ENCODE measurements around the gene PRAC1.

Gene PRAC1

DNA sequence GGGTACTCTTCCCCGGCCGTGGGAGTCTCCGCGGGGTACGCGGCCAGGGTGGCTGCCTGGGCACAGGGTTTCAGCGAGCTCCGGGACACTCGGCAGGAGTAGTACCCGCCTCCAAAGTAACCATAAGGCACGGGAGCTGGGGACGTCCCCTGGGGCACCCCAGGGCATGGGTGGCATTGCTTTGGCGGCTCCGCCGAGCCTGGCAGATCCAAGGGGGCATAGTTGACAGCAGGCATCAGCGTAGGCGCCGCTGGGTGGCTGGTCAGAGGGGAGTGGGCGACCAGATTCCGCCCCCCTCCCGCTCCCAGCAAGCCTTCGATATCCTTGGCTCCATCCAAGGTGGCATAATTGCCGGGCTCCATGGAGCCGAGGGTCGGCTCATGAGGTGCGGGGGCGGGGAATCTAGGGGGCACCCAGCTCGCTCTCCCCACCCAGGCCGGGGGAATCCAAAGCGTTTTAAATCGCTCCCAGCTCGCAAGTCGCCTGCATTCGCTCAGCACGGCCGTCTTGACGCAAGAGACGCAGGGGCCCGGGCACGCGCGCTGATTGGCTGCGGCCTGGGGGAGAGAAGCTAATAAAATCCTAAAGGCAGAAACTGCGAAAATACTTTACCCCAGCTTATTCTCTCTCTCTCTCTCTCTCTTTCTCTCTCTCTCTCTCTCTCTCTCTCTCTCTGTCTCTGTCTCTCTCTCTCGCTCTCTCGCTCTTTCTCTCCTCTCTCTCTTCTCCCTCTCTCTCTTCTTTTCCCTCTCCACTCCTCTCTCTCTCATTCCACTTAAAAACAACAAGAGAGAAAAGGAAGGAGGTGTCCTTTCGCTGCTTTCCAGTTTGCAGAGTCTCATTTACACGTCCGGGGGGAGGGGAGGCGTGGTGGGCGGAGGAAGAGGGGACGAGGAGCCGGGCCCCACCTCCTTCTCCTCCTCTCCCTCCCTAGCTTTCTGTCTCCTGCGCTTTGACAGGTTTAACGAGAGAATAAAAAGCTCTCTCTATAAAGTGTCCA is 6.2 kb upstream of the PRAC1 start, which contains the start of gene HOXB13:
HOXB13 (minus strand) TSS at position 519 of the 1,000 bp plus-strand sequence; CDS start at position 362, 157 bp downstream.
- H3K27ac ChIP-seq: peak within 1 kb of the TSS; percentile 100
- TF ChIP-seq, protein P1, sequence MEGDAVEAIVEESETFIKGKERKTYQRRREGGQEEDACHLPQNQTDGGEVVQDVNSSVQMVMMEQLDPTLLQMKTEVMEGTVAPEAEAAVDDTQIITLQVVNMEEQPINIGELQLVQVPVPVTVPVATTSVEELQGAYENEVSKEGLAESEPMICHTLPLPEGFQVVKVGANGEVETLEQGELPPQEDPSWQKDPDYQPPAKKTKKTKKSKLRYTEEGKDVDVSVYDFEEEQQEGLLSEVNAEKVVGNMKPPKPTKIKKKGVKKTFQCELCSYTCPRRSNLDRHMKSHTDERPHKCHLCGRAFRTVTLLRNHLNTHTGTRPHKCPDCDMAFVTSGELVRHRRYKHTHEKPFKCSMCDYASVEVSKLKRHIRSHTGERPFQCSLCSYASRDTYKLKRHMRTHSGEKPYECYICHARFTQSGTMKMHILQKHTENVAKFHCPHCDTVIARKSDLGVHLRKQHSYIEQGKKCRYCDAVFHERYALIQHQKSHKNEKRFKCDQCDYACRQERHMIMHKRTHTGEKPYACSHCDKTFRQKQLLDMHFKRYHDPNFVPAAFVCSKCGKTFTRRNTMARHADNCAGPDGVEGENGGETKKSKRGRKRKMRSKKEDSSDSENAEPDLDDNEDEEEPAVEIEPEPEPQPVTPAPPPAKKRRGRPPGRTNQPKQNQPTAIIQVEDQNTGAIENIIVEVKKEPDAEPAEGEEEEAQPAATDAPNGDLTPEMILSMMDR (conservative IDR thresholded peaks at IDR 0.05): no peak

DNA sequence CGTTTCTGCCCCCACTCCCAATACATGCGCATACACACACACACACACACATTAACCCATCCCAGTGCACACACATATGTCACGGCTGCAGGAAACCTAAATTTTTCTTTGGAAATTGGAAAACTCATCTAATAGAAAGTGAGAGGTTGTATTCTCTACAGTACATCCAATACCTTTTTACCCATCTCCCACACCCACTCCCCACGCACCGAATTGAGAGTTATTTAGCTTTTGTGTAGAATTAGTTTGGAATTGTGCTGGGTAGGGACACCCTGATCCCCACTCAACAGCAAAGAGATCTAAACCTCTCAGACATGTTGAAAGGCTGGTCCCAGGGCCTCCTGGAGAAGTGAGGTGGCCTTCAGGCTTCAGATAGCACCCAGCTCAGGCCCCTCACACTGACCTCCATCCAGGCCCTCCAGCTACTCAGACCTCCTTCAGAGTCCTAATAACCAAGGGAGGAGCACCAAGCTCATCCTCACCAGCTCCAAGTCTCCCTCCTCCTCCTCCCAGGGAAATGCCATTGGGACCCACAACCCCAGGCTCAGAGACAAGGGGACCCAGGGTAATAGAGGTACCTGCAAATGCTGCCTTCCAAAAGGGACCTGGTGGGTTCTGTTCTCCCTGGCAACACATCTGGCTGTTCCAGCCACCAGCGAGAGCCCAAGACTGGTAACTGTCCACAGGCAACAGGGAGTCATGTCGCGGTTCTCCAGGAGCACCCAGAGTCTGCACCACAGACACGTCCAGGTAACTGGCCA is 5.3 kb upstream of the PRAC1 start:
- peak overlapping the region; percentile 100 for H3K27ac ChIP-seq
- TF ChIP-seq, protein P1 (conservative IDR thresholded peaks at IDR 0.05): no peak

DNA sequence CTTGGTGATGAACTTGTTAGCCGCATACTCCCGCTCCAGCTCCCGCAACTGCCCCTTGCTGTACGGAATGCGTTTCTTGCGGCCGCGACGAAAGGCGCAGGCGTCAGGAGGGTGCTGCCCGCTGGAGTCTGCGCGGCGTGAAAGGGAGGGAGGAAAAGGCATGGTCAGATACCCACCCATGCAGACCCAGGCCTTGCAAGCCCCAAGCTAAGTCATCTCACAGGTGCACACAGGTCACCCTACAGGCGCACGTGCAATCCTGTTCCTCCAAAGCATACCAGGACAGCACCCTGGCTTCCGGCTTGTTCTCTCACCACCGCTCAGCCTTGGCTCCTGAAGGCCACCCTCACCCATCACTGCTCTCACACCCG is 4.6 kb upstream of the PRAC1 start:
- H3K27ac ChIP-seq: peak overlapping the region; percentile 100
- TF ChIP-seq, protein P1 (conservative IDR thresholded peaks at IDR 0.05): no peak

DNA sequence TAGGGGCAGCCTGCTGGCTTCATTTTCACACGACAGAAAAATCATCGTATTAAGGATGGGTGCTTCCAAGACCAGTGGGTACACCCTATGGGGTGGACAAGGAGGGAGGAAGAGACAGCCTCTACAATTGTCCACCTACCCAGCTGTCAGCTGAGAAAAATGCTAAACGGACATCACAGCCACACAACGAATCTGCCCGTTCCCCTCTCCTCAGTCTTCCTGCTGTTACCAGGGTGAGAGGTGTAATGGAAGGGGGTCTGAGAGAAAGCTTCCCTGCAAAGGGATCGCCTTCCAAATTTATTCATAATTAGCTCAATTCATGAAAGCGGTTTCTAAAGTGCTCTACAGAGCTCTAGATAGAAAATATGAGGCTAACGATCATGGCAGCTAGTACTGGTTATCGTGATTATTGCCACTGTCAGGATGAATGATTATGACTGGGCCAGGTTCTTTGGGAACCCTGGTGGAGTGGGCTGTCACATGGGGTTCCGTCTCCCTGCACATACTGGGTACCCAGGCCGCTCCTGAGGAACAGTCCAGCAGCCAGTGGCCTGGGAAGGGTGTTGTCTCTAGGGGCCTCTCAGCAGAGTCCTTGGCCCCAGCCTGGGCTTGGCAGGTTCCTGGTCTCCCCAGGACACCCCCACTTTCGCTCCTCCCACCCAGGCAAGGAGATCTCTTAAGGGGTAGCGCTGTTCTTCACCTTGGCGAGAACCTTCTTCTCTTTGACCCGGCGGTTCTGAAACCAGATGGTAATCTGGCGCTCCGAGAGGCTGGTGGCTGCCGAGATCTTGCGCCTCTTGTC is 4.0 kb upstream of the PRAC1 start:
- TF ChIP-seq, protein P1 (conservative IDR thresholded peaks at IDR 0.05): no peak
- H3K27ac ChIP-seq: peak overlapping the region; percentile 100

DNA sequence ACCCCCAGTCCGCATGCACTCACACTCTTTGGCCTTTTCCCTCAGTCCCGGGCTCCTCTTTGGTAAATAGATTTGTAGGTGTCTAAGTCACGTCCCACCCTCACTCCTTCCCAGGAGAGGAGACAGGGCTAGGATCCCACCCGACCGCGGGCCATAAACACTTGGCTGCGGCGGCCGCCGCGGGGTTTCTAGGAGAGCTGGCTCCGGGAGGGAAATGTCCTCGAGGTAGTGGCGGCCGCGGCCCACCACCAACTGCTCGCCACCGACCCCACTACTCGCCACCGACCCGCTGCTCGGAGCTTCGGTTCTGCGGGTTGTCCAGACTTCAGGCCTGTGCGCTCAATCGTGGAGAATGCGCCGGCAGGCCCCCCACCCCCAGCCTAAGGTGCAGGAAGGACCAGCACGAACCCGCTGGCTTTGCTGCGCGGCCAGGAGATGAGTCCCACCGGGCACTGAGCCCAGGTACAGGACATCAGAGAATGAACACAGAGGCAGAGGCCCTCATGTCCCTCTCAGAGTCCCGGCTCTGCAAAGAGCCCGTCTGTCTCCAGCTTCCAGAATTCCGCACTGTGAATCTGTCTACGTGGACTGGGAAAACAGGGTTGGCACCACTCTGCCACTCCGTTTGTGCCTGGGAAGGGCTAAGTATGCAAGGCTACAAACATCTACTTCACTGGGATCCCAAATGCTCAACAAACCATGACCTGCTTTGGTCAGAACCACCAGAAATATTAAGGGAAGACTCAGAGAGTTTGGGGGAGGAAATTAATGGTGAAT is 3.2 kb upstream of the PRAC1 start:
- H3K27ac ChIP-seq: peak overlapping the region; percentile 100
- TF ChIP-seq, protein P1 (conservative IDR thresholded peaks at IDR 0.05): no peak

DNA sequence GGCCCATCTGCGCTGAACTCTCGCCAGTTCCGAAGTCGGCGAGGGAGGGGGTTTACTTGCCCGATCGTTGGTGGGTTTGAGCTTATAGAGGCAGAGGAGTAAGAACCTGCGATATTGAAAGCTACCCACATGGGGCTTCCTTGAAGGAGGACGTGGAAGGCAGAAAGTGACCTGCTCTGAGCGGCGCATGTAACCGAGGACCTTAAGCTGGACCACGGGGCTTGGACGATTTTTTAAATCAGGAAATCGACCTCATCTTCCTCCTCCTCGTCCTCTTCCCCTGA is 2.6 kb upstream of the PRAC1 start:
- TF ChIP-seq, protein P1 (conservative IDR thresholded peaks at IDR 0.05): no peak
- peak overlapping the region; percentile 100 for H3K27ac ChIP-seq

All from VCaP (cell line).